Suppressor macrophage treated with lipopolysaccharide for 4 hours (primary cell): ENCODE results near the gene IER2.
"Not testable (repeated sequence)": the region's sequence is repeated elsewhere in the genome, so short reads cannot be mapped to it uniquely, and the experiment has no call there.

Source experiments
- DNase-seq: peaks from one replicate; pipeline ENCODE4 v3.0.0-alpha.2; 2020

Gene IER2

DNA sequence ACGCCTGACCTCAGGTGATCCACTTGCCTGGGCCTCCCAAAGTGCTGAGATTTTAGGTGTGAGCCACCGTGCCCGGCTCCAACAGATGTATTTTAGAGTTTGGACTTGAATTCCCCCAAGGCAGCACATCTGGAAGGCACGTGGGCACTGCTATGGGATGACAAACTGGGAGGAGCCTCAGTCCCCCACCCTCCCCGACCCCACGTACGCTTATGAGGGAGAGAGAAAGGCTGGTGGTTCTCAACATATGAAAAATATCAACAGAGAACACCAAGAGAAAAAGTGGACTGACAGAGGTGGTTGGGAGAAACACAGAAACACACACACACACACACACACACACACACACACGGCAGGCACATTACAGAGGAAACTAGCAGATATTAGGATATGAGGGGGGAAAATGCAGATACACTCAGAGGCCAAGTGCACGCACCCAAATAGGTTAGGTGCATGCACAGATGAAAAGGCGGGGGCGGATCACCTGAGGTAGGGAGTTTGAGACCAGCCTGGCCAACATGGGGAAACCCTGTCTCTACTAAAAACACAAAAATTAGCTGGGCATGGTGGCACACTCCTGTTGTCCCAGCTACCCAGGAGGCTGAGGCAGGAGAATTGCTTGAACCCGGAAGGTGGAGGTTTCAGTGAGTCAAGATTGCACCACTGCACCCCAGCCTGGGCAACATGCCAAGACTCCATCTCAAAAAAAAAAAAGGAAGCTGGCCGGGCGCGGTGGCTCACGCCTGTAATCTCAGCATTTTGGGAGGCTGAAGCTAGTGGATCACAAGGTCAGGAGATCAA, 3.2 kb upstream of the IER2 start:
- peak; percentile 90 for DNase-seq

DNA sequence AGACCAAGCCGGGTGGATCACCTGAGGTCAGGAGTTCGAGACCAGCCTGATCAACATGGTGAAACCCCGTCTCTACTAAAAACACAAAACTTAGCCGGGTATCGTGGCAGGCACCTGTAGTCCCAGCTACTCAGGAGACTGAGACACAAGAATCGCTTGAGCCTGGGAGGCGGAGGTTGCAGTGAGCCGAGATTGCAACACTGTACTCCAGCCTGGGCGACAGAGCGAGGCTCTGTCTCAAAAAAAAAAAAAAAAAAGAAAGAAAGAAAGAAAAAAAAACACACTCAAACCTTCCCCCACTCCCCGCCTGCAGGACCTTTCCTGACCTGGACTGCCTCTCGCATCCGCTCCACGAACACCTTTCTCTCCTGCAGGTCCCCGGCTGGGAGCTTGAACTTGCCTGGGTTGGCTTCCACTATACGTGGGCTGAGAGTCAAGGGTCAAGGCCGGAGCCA, 1.0 kb upstream of the IER2 start:
- DNase-seq, result not testable (repeated sequence)

DNA sequence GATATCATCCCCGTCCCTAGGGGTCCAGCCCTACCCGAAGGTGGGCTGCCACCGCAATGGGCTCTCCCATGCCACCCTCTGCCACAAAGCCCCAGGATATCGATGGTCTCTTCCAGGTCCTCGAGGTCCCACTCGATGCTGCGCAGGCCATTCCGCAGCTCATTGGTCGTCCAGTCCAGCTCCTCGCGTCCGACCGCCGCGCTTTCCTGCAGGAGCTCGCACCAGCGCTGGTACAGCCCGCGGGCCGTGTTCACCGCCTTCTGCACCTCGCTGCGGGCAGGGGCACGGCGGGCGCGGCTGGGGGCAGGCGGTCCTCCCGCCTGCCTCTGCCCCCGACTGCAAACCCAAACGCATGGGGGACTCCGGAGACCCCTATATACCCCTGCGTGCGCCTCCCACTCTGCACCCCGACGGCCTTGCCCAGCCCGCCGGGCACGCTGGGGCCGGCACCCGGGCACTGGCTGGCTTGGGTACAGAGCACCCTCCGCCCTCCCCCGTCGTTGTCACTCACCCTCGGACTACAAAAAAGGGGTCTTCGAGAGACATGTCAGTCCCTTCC, 504 bp upstream of the IER2 start:
- peak; percentile 42 for DNase-seq

DNA sequence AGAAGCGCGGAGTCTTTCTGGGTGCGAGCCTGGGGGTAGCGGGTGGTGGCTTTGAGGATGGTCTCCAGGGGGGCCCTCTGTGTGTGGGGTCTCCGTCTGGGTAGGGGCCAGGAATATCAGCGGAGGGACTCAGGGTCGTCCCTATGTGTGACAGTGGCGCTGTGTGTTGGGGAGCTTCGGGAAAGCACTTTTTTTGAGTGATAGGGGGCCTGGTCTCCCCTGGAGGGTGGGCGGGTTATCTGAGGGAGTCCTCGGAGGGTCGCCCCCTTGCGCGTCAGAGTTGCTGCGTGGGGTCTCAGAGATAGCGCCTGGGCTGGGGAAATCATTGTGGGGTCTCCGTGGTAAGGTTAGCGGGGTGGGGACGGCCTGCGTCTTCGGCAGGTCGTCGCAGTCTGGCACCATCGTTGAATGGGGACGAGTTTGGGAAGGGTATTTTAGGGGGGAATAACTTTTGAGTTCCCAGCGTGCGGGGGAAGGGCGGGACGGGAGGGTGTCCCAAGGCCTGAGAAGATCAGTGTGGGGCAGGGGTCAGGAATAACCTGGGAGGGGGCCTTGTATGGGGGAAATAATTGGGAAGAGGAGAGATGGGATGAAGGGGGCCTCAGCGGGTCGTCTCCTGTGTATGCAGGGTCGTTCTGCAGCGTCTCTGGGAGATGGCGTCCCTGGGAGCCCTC, 857 bp downstream of the IER2 start:
- DNase-seq, result no peak

DNA sequence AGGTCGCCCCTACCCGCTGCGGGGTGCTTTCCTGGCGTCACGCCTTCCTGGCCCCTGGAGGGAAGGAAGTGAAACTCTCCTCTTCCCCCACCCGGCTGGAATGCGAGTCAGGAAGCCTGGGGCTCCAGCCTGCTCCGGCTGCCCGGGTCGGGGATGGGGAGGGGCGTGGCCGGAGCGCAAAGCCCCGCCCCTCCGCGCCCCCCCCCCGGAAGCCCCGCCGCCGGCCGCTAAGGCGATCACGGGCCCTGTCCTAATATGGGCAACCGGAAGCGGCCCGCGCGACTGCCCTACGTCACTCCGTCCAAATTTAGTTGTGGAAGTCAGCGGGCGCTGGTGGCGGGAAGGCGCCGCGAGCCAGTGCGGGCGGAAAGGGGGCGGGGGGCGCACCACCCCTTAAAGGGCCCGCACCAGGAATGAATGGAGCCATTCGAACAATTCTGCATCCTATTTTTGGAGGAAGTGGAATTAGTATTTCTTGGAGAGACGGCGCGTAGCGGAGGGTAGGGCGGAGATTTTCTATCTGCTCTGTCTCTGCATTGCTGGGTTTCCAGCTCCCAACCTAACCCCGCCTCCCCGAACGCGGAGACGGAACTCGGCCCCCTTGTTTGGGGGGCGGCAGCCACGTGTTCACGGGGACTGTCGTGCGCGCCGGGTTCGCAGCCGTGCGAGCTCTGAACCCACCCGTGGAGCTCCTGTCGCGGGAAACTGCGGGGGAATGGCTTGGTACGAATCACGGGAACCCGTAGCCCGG, 1.6 kb downstream of the IER2 start:
- peak; percentile 99 for DNase-seq

DNA sequence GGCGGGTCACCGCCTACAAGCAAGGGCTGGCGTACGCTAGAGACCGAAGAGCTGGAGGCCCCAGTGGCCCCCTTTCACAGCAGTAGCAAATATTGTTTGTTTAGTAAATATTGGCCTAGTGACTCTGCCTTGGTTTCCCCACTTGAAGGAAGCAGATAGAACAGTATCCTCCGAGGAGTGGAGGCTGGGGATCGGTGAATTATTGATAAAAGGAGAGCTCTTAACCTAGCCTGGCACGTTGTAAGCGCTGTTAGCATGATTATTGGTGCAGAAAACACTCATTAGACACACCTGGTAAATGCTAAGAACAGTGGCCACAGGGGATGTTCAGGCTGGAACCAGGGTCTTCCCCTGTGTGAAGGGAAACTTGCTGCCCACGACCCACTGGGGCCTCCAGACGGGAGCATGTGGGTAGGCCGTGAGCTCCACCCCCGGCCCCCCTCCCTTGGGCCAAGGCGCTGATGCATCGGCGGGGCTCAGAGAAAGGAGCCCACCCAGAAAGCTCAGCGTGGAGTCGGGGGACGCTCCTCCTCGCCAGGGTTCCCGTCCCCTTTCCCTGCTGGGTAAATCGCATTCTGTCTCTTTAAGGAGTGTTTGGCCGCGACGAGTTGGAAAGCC, 2.3 kb downstream of the IER2 start:
- no peak for DNase-seq

DNA sequence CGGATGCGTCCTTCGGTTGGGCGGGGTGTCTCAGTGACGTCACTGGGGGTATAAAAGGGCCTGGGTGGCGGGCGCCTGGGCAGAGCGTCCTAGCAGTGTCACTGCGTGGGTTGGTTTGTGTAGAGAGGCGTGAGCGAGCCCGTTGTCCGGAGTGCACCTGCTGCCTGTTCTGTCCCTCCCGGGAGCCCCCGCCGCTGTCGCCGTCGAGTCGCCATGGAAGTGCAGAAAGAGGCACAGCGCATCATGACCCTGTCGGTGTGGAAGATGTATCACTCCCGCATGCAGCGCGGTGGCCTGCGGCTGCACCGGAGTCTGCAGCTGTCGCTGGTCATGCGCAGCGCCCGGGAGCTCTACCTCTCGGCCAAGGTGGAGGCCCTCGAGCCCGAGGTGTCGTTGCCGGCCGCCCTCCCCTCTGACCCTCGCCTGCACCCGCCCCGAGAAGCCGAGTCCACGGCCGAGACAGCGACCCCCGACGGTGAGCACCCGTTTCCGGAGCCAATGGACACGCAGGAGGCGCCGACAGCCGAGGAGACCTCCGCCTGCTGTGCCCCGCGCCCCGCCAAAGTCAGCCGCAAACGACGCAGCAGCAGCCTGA, 2.9 kb downstream of the IER2 start:
- peak; percentile 99 for DNase-seq

DNA sequence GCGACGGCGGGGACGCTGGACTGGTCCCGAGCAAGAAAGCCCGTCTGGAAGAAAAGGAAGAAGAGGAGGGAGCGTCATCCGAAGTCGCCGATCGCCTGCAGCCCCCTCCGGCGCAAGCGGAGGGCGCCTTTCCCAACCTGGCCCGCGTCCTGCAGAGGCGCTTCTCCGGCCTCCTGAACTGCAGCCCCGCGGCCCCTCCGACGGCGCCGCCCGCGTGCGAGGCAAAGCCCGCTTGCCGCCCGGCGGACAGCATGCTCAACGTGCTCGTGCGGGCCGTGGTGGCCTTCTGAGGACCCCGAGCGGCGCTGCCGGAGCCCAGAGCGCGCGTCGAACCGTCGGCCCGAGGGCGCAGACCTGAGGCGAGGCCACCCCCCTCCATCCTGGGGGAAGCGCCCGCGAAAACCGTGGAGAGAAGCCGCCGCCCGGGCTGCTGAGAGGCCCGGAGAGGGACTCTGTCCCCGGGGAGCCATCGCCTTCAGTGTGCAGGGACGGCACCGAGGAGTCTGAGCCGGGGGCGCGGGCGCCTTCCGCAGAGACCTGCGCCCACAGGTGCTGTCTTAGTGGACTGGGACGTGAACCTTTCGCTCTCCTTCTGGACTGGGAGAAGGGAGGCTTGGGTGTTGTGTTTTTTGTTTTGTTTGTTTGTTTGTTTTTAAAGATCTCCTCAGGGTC, 3.5 kb downstream of the IER2 start:
- peak; percentile 41 for DNase-seq

DNA sequence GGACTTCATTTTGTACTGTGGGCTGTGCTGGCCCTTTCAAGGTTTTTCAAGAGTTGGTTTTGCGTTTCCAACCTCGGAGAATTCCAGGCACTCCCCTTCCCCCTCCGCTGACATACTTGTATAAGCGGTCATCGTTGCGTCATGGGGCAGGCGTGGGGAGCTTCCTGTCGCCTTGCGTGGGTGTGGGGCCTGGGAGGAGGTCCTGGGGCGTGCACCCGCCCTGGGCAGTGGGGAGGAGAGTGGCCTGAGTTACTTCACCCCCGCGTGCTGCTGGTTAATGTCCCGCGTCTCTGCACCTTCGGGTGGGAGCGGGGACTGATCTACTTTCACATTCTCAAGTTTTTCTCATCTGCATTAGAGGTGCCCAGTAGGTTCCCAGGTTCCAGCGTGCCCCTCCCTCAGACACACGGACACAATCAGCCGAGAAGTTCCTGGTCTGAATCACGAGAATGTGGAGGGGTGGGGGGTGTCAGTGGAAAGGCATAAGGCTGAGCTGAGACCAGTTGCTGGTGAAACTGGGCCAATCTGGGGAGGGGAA, 4.1 kb downstream of the IER2 start:
- DNase-seq, result peak; percentile 99

DNA sequence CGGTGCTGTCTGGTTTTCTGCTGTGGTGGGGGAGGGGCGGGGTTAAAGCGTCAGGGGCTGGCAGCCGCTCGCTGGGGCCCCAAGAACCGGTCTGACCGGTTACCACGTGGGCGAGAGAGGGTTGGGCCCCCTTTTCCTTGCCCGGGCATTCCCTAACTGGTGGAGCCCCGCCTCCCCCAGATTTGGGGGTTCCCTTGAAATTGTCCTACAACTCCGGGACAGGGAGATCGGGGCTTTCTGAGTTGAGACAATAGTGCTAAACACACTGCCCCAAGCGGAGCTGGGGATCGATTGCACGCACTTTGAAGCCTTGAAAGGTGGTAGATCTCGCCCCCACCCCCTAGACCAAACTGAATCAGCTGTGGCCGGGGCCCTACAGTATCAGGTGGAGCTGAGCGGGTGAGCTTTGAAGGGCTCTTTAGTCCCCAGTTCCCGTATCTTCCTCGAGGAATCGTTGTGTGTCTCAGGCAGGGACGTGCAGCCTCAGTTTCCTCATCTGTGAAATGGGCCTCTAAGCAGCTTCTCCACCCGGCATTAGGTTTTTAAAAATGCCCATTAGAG, 4.8 kb downstream of the IER2 start:
- peak; percentile 80 for DNase-seq

DNA sequence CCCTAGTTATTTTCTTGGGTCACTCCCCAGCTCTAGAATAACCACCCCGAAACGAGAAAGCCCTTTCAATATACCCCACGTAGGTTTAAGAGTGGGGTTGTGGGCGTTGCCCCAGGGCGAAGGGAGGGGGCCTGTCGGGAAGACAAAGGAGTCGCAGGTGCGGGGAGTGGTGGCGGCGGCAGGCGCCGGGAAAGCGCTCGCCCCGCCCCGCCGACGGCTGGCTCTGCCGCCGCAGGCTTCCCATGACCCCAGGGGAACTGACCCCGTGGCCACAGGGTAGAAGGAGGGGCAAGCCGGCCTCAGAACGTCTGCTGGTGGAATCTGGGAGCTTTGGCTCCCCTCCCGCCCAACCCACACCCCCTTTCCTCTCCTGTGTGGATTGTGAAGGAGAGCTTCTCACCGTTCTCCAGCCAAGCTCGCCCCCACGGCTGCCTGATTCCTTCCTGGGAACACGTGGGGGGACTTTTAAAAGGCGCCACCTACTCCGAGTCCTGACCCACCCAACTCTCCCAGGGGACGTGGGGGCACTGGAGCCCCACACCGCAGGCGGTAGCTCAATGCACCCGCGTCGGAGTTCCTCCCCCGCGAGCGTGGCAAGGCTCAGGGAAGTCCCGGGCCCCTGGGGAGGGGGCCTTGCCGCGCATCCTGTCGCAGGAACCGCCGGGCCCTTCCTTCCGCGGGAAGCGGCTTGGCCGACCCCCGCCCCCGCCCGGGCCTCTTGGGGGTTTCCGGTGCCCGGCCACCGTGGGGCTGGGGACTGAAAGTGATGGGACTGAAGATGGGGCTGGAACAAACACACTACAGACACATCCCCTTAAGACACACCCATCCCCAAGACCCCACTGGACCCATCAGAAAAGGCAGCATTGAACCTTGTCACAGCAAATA, 5.5 kb downstream of the IER2 start:
- peak; percentile 71 for DNase-seq

DNA sequence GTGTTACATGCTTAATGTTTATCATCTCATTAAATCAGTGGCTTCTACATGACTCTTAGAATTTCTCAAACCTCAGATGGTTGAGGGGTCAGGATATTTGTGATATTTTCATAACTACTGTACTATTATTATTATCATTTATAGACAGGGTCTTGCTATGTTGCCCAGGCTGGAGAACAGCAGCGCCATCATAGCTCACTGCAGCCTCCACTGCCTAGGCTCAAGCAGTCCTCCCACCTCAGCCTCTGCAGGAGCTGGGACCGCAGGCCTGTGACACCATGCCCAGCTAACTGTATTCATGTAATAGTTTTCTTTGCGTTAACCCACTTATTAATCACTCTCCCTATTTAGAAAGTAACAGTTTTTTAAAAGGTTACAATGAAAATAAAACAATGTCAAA, 9.5 kb downstream of the IER2 start:
- DNase-seq, result no peak

DNA sequence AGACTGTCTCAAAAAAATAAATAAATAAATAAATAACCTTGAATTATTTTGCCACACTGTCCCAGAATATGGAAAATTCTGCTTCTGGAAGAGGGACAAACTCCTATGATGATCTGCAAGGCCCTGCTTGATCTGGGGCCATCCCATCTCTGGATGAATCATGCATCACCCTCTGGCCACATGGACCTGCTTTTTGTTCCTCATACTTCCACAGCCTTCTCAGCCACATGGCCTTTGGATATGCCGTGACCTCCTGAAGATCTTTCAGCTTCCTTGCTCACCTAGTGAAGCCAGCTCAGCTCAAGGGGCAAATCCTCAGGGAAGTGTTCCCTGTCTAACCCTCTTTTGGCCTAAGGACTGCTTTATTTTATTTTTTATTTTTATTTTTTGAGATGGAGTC, 10.3 kb downstream of the IER2 start:
- DNase-seq, result peak; percentile 71

DNA sequence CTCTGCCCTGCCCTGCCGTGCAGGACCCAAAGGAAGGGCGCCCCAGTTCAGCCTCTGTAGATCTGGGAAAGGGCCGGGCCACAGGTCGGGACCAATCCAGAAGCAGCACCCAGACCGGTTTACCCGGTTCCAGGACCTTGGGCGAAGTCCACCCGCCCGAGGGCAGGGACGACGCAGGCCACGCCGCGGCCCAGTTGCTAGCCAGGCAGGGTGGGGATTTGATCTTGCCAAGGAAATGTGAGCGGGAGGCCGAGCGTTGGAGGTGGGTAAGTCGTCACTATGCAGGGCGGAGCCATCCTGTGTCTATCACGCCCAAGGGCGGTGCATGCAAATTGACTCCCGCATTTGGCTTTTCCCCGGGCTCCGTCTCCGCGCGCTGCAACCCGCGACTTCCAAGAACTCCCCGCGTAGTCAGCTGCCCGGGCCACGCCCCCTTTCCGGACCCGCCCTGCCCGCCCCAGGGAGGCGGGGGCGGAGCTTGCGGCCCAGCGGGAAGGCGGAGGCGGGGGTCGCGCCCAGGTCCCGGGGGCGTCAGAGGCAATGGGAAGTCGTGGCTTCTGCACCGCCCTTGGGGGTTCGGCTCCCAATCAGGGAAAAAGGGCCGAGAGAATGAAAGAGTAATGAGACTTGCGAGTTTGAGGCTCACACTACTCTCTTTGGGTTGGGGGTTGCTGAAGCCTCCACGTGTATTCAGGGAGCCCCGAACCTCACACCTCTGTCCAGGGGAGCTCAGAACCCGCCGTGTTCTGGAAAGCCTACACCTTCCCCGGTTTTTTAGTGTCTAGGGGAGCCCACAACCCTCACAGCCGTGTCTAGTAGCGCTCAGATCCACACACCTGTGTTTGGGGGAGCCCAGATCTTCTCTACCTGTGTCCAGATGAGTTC, 12.8 kb downstream of the IER2 start:
- DNase-seq, result peak; percentile 96

DNA sequence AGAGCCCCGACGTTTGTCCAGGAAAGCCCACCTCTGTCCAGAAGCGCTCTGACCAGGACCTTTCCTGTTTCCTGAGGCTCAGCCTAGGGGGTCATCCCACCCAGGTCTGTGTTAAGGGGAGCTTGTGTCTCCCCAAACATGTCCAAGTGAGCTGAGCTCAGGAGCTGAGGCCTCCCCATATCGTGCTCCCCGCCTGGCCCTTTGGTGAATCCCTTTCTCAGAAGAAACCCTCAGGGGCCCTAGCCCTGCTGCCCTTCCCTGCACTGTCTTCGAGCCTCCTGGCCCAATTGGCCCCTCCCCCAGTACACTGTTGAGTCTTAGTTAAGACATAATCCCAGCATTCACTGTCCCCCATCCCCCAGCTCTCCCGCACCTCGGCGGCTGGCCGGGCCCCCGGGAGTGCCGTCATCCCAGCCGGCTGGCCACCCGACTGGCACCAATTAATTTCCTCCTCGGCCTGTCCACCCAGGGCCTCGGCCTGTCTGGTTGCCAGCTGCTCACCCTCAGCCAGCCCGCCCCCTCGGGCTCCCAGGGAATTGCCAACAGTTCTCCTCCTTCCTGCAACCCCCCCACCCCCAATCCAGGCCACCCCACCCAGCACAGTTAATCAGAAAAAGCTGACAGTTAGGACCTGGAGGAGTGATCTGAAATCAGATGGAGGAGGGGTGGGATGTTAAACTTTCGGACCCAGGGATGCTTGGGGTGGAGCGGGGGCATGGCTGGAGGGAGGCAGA, 13.6 kb downstream of the IER2 start:
- peak; percentile 46 for DNase-seq

DNA sequence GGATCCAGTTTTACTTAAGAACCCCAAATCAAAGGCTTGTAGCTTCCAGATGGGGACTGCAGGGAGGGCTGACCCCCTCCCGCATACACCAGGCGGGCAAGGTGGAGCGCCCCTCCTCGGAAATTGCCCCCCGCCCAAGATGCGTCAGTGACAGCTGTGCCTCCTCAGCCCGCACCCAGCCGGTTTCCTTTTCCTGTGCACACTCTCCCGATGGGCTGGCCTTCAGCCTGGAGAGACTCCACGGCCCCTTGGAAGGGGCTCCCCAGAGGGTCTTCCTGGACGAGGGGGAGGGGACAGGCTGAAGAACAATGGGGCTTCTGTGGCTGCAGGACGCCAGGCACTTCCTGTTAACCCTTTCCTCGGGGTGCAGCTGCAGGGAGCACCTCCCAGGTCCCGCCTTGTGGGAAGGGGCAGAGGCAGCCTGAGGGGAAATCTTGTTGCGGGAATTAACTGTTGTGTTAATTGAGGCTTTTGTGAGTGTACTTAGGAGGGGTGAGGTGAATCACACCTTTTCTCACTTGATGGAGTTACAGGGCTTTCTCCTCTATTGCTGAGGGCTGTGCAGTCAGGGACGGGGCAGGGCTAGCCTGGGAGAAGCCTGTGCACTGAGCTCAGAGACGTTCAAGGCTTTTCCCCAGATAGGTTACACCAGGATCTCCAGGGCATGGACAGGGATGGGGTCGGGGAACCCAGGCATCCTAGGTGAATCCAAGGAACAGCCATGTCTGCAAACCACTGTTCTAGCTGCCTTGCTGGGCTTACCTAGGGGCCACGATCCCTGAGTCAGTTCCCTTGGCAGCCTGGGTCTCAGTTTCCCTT, 14.3 kb downstream of the IER2 start:
- DNase-seq, result no peak
